HEK293 (cell line): ENCODE results near the gene ERBIN.
A peak's percentile ranks its signal among the peaks of the same experiment; 100 is the strongest.

ENCODE experiments used
- CTCF ChIA-PET: fragments of 350-600 bp; formaldehyde crosslinking; extraction: SDS; loops from one replicate; lab custom pipeline; 2021; ENCODE audit warnings: antibody characterized with exemption; lab: Yijun Ruan, JAX
- POLR2A ChIA-PET: fragments of 300-600 bp; formaldehyde crosslinking; extraction: SDS; loops from one replicate; lab custom pipeline; 2020; ENCODE audit warnings: antibody characterized with exemption, inconsistent platforms; lab: Yijun Ruan, JAX
- H3K27ac ChIP-seq: fragments of 200-500 bp; sonication (Bioruptor generic); 2 replicates; pipeline ENCODE4 v1.5.1; 2014; ENCODE audit warnings: low read depth, low read length, control low read depth, inconsistent platforms; ENCODE audit errors: extremely low read depth
- H3K36me3 ChIP-seq, 2 experiments: fragments of 200-500 bp in 1 of 2; sonication (Bioruptor generic) in 1 of 2; 1 replicate in 1 of 2; 2 replicates in 1 of 2; pipeline ENCODE4 v1.5.1; 2014 to 2017; ENCODE audit warnings: inconsistent platforms in 2 of 2, low read length in 2 of 2; ENCODE audit not compliant: control insufficient read depth in 2 of 2, insufficient read depth in 1 of 2
- H3K4me1 ChIP-seq: fragments of 200-500 bp; sonication (Bioruptor generic); 2 replicates; pipeline ENCODE4 v1.5.1; 2014; ENCODE audit warnings: mild to moderate bottlenecking, low read length, inconsistent platforms; ENCODE audit not compliant: control insufficient read depth, insufficient read depth
- H3K4me3 ChIP-seq: 2 replicates; pipeline ENCODE4 v1.5.1; 2011; ENCODE audit warnings: low read depth, mild to moderate bottlenecking, control low read depth, low read length, moderate library complexity
- H3K9me3 ChIP-seq: fragments of 200-500 bp; sonication (Bioruptor generic); 2 replicates; pipeline ENCODE4 v1.5.1; 2014; ENCODE audit warnings: low read depth, low read length, inconsistent platforms; ENCODE audit not compliant: control insufficient read depth, insufficient read depth
- BCL11A ChIP-seq: fragments of 450-650 bp; formaldehyde crosslinking; IDR thresholded peaks from 2 replicates; pipeline ENCODE4 v1.5.1; 2016; ENCODE audit warnings: low read depth, missing biosample characterization, missing genetic modification characterization
- GLIS2 ChIP-seq: fragments of 450-650 bp; formaldehyde crosslinking; IDR thresholded peaks from 2 replicates; pipeline ENCODE4 v1.5.1; 2016; ENCODE audit warnings: missing biosample characterization, missing genetic modification characterization
- KLF1 ChIP-seq: fragments of 450-650 bp; formaldehyde crosslinking; IDR thresholded peaks from 2 replicates; pipeline ENCODE4 v1.5.1; 2016; ENCODE audit warnings: missing biosample characterization, missing genetic modification characterization
- RBAK ChIP-seq: fragments of 450-650 bp; formaldehyde crosslinking; IDR thresholded peaks from 2 replicates; pipeline ENCODE4 v1.5.1; 2016; ENCODE audit warnings: missing biosample characterization, missing genetic modification characterization
- SETDB1 ChIP-seq: IDR thresholded peaks from one replicate; pipeline ENCODE4 v1.6.1; 2017; ENCODE audit warnings: mild to moderate bottlenecking, low read length, moderate library complexity, mixed read lengths; ENCODE audit not compliant: insufficient read length
- SP3 ChIP-seq: fragments of 450-650 bp; formaldehyde crosslinking; IDR thresholded peaks from 2 replicates; pipeline ENCODE4 v1.5.1; 2016; ENCODE audit warnings: missing biosample characterization, missing genetic modification characterization
- WT1 ChIP-seq: fragments of 450-650 bp; formaldehyde crosslinking; IDR thresholded peaks from 2 replicates; pipeline ENCODE4 v1.5.1; 2016; ENCODE audit warnings: missing biosample characterization, missing genetic modification characterization
- ZFP3 ChIP-seq: fragments of 450-650 bp; formaldehyde crosslinking; IDR thresholded peaks from 2 replicates; pipeline ENCODE4 v1.5.1; 2016; ENCODE audit warnings: low read depth, missing biosample characterization, missing genetic modification characterization
- ZFP69B ChIP-seq: fragments of 450-650 bp; formaldehyde crosslinking; IDR thresholded peaks from 2 replicates; pipeline ENCODE4 v1.5.1; 2016; ENCODE audit warnings: missing biosample characterization, missing genetic modification characterization
- ZNF10 ChIP-seq: fragments of 450-650 bp; formaldehyde crosslinking; IDR thresholded peaks from 2 replicates; pipeline ENCODE4 v1.5.1; 2017; ENCODE audit warnings: missing biosample characterization, missing genetic modification characterization
- ZNF132 ChIP-seq: fragments of 450-650 bp; formaldehyde crosslinking; IDR thresholded peaks from 2 replicates; pipeline ENCODE4 v1.5.1; 2017; ENCODE audit warnings: missing biosample characterization, missing genetic modification characterization, borderline replicate concordance
- ZNF169 ChIP-seq: fragments of 450-650 bp; formaldehyde crosslinking; IDR thresholded peaks from 2 replicates; pipeline ENCODE4 v1.5.1; 2016; ENCODE audit warnings: missing biosample characterization, missing genetic modification characterization
- ZNF2 ChIP-seq: fragments of 450-650 bp; formaldehyde crosslinking; IDR thresholded peaks from 2 replicates; pipeline ENCODE4 v1.5.1; 2016; ENCODE audit warnings: missing biosample characterization, missing genetic modification characterization
- ZNF324 ChIP-seq: fragments of 450-650 bp; formaldehyde crosslinking; IDR thresholded peaks from 2 replicates; pipeline ENCODE4 v1.5.1; 2016; ENCODE audit warnings: missing biosample characterization, missing genetic modification characterization
- ZNF350 ChIP-seq: fragments of 450-650 bp; formaldehyde crosslinking; IDR thresholded peaks from 2 replicates; pipeline ENCODE4 v1.5.0; 2017; ENCODE audit warnings: missing biosample characterization, mild to moderate bottlenecking, missing genetic modification characterization
- ZNF426 ChIP-seq: fragments of 450-650 bp; formaldehyde crosslinking; IDR thresholded peaks from 2 replicates; pipeline ENCODE4 v1.5.1; 2017; ENCODE audit warnings: missing biosample characterization, missing genetic modification characterization, mild to moderate bottlenecking, inconsistent platforms, moderate library complexity
- ZNF560 ChIP-seq: fragments of 450-650 bp; formaldehyde crosslinking; IDR thresholded peaks from 2 replicates; pipeline ENCODE4 v1.5.1; 2017; ENCODE audit warnings: missing biosample characterization, missing genetic modification characterization, borderline replicate concordance
- ZNF571 ChIP-seq: fragments of 450-650 bp; formaldehyde crosslinking; IDR thresholded peaks from 2 replicates; pipeline ENCODE4 v1.5.0; 2017; ENCODE audit warnings: missing biosample characterization, missing genetic modification characterization
- ZXDB ChIP-seq: fragments of 450-650 bp; formaldehyde crosslinking; IDR thresholded peaks from 2 replicates; pipeline ENCODE4 v1.5.1; 2016; ENCODE audit warnings: missing biosample characterization, missing genetic modification characterization
- TF ChIP-seq, protein P1 (sequence below): fragments of 450-650 bp; formaldehyde crosslinking; IDR thresholded peaks from 2 replicates; pipeline ENCODE4 v1.5.1; 2017; ENCODE audit warnings: missing biosample characterization, missing genetic modification characterization
- TF ChIP-seq, protein P2 (sequence below): fragments of 450-650 bp; formaldehyde crosslinking; IDR thresholded peaks from 2 replicates; pipeline ENCODE4 v1.5.1; 2017; ENCODE audit warnings: missing biosample characterization, missing genetic modification characterization
- TF ChIP-seq, protein P3 (sequence below): fragments of 450-650 bp; formaldehyde crosslinking; IDR thresholded peaks from 2 replicates; pipeline ENCODE4 v1.5.1; 2016; ENCODE audit warnings: missing biosample characterization, missing genetic modification characterization
- TF ChIP-seq, protein P4 (sequence below): fragments of 450-650 bp; formaldehyde crosslinking; IDR thresholded peaks from 2 replicates; pipeline ENCODE4 v1.5.1; 2016; ENCODE audit warnings: missing biosample characterization, missing genetic modification characterization
- TF ChIP-seq, protein P5 (sequence below): fragments of 450-650 bp; formaldehyde crosslinking; conservative IDR thresholded peaks from 2 replicates; pipeline ENCODE4 v1.5.1; 2016; ENCODE audit warnings: low read depth, missing biosample characterization, missing genetic modification characterization

ERBIN gene

DNA sequence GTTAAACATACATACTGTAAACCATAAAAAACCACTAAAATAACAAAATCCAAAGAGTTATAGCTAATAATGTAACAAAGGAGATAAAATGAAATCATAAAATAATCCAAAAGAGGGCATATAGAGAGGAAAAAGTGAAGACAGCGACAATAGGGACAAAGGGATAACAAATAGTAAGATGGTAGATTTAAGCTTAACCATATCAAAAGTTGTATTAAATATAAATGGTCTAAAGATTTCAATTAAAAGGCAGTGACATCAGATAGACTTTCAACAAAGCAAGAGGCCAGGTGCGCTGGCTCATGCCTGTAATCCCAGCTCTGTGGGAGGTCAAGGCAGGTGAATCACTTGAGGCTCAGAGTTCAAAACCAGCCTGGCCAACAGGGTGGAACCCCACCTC, 163.0 kb downstream of the ERBIN start:
- no peak overlapping the region for H3K4me3 ChIP-seq
- H3K9me3 ChIP-seq, result no peaks in the 10 kb centered on the region
- POLR2A ChIA-PET, result no interaction called here
- CTCF ChIA-PET, result interaction anchor here (0.6 to 1.0 kb wide), 3 partner anchors 18 to 85 kb away, joined by 3 read pairs; no protein-coding TSS in a partner anchor
- TF ChIP-seq SETDB1, result peak; percentile 83
- TF ChIP-seq, protein P1, sequence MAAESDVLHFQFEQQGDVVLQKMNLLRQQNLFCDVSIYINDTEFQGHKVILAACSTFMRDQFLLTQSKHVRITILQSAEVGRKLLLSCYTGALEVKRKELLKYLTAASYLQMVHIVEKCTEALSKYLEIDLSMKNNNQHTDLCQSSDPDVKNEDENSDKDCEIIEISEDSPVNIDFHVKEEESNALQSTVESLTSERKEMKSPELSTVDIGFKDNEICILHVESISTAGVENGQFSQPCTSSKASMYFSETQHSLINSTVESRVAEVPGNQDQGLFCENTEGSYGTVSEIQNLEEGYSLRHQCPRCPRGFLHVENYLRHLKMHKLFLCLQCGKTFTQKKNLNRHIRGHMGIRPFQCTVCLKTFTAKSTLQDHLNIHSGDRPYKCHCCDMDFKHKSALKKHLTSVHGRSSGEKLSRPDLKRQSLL, result no peak
- H3K4me1 ChIP-seq, result no peaks in the 10 kb centered on the region
- no peak overlapping the region for H3K27ac ChIP-seq
- H3K36me3 ChIP-seq, result no peaks in the 10 kb centered on the region; a peak in 1 of 3 replicates

DNA sequence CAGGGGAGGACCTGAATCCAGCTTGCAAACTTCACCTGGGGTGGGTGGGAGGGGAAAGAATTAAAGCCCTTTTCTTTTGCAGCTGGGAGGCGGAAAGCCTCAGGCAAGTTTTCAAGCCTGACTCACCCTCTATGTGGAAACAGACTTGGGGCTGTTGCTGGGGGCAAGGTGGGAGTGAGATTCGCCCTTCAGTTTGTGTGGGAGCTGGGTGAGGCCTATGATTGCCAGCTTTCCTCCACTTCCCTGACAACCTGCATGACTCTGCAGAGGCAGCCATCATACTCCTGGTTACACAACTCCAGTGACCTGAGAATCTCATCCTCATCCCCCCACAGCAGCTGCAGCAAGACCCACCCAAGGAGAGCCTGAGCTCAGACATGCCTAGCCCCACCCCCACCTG, 174.5 kb downstream of the ERBIN start:
- TF ChIP-seq, protein P2, sequence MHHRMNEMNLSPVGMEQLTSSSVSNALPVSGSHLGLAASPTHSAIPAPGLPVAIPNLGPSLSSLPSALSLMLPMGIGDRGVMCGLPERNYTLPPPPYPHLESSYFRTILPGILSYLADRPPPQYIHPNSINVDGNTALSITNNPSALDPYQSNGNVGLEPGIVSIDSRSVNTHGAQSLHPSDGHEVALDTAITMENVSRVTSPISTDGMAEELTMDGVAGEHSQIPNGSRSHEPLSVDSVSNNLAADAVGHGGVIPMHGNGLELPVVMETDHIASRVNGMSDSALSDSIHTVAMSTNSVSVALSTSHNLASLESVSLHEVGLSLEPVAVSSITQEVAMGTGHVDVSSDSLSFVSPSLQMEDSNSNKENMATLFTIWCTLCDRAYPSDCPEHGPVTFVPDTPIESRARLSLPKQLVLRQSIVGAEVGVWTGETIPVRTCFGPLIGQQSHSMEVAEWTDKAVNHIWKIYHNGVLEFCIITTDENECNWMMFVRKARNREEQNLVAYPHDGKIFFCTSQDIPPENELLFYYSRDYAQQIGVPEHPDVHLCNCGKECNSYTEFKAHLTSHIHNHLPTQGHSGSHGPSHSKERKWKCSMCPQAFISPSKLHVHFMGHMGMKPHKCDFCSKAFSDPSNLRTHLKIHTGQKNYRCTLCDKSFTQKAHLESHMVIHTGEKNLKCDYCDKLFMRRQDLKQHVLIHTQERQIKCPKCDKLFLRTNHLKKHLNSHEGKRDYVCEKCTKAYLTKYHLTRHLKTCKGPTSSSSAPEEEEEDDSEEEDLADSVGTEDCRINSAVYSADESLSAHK (tag by site-specific recombination), result no peak
- no peak for TF ChIP-seq ZXDB
- TF ChIP-seq ZNF350 (tag by site-specific recombination), result no peak
- no peak for TF ChIP-seq ZNF2 (tag by site-specific recombination)
- no peak for TF ChIP-seq GLIS2 (tag by site-specific recombination)
- no peak for TF ChIP-seq ZFP3
- TF ChIP-seq, protein P3, sequence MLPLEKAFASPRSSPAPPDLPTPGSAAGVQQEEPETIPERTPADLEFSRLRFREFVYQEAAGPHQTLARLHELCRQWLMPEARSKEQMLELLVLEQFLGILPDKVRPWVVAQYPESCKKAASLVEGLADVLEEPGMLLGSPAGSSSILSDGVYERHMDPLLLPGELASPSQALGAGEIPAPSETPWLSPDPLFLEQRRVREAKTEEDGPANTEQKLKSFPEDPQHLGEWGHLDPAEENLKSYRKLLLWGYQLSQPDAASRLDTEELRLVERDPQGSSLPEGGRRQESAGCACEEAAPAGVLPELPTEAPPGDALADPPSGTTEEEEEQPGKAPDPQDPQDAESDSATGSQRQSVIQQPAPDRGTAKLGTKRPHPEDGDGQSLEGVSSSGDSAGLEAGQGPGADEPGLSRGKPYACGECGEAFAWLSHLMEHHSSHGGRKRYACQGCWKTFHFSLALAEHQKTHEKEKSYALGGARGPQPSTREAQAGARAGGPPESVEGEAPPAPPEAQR, result no peak
- no peak for TF ChIP-seq ZNF571 (tag by site-specific recombination)
- TF ChIP-seq BCL11A, result no peak
- no peak for TF ChIP-seq WT1 (tag by site-specific recombination)
- Histone ChIP-seq H3K4me1 (no peaks in the 10 kb centered on the region), H3K27ac (no peak overlapping the region), H3K36me3 (no peaks in the 10 kb centered on the region), H3K9me3 (no peaks in the 10 kb centered on the region), H3K4me3 (no peak overlapping the region)
- ChIA-PET CTCF (no interaction called here), POLR2A (no interaction called here)

DNA sequence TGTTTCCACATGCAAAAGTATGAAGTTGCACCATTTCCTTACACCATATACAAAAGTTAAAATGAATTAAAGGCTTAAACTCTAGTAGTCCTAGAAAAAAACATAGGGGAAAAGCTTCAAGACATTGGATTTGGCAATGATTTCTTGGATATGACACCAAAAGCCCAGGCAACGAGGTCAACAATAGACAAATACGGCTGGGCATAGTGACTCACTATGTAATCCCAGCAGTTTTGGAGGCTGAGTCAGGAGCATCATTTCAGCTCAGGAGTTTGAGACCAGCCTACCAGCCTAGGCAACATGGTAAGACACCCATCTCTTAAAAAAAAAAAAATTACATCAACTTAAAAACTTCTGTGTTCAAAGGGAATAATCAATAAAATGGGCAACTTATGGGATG, 186.8 kb downstream of the ERBIN start:
- POLR2A ChIA-PET, result no interaction called here
- no peaks in the 10 kb centered on the region for H3K4me1 ChIP-seq
- TF ChIP-seq, protein P4, sequence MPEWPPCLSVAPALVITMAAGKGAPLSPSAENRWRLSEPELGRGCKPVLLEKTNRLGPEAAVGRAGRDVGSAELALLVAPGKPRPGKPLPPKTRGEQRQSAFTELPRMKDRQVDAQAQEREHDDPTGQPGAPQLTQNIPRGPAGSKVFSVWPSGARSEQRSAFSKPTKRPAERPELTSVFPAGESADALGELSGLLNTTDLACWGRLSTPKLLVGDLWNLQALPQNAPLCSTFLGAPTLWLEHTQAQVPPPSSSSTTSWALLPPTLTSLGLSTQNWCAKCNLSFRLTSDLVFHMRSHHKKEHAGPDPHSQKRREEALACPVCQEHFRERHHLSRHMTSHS (tag by site-specific recombination), result no peak
- no peak for TF ChIP-seq ZNF426 (tag by site-specific recombination)
- TF ChIP-seq ZNF132 (tag by site-specific recombination), result no peak
- TF ChIP-seq SP3, result no peak
- TF ChIP-seq ZNF169 (tag by site-specific recombination), result no peak
- no peak for TF ChIP-seq ZNF560
- no peak for TF ChIP-seq KLF1
- TF ChIP-seq, protein P5, sequence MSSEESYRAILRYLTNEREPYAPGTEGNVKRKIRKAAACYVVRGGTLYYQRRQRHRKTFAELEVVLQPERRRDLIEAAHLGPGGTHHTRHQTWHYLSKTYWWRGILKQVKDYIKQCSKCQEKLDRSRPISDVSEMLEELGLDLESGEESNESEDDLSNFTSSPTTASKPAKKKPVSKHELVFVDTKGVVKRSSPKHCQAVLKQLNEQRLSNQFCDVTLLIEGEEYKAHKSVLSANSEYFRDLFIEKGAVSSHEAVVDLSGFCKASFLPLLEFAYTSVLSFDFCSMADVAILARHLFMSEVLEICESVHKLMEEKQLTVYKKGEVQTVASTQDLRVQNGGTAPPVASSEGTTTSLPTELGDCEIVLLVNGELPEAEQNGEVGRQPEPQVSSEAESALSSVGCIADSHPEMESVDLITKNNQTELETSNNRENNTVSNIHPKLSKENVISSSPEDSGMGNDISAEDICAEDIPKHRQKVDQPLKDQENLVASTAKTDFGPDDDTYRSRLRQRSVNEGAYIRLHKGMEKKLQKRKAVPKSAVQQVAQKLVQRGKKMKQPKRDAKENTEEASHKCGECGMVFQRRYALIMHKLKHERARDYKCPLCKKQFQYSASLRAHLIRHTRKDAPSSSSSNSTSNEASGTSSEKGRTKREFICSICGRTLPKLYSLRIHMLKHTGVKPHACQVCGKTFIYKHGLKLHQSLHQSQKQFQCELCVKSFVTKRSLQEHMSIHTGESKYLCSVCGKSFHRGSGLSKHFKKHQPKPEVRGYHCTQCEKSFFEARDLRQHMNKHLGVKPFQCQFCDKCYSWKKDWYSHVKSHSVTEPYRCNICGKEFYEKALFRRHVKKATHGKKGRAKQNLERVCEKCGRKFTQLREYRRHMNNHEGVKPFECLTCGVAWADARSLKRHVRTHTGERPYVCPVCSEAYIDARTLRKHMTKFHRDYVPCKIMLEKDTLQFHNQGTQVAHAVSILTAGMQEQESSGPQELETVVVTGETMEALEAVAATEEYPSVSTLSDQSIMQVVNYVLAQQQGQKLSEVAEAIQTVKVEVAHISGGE (tag by site-specific recombination), result no peak
- TF ChIP-seq RBAK, result no peak
- no peak for TF ChIP-seq ZNF324
- no peak for TF ChIP-seq ZFP69B (tag by site-specific recombination)
- no peak for TF ChIP-seq ZNF10
- TF ChIP-seq, all 188 proteins: peak for 0
- no peak overlapping the region for H3K27ac ChIP-seq
- CTCF ChIA-PET, result no interaction called here
- no peaks in the 10 kb centered on the region for H3K36me3 ChIP-seq
- no peak overlapping the region for H3K4me3 ChIP-seq
- H3K9me3 ChIP-seq, result no peaks in the 10 kb centered on the region
